CD4-positive, CD25-positive, alpha-beta regulatory T cell (primary cell): ENCODE data around the gene CEP43. TPM values are rescaled to one million over a fixed set of nuclear protein-coding genes. Genes with fewer than 3 reads are reported as not detected.

ENCODE experiments used
- ATAC-seq, 2 donors: fragments of 150-1000 bp; cut with Tn5 transposase; one replicate each; pipeline ENCODE4 v1.10.0; 2021; ENCODE audit warnings: low read depth in 2 of 2, moderate number of reproducible peaks in 2 of 2, moderate library complexity in 1 of 2
- DNase-seq, 3 donors: peaks; one replicate each; pipeline versions ENCODE4 v3.0.0 to v3.0.0-alpha.2; 2012 to 2022; ENCODE audit warnings: mixed read lengths in 1 of 3
- H3K27ac ChIP-seq: one replicate; pipeline ENCODE4 v1.7.0; 2013; ENCODE audit warnings: mild to moderate bottlenecking, low read length; ENCODE audit not compliant: insufficient read depth, poor library complexity, severe bottlenecking
- H3K27me3 ChIP-seq: one replicate; pipeline ENCODE4 v1.7.0; 2013; ENCODE audit warnings: low read length; ENCODE audit not compliant: control insufficient read depth, insufficient read depth
- H3K36me3 ChIP-seq: one replicate; pipeline ENCODE4 v1.7.0; 2013; ENCODE audit warnings: mild to moderate bottlenecking, low read length, moderate library complexity; ENCODE audit not compliant: control insufficient read depth, insufficient read depth
- H3K4me1 ChIP-seq: 2 replicates; pipeline ENCODE4 v1.7.0; 2013; ENCODE audit warnings: mild to moderate bottlenecking, low read length; ENCODE audit not compliant: insufficient read depth, control insufficient read depth, poor library complexity, severe bottlenecking
- H3K4me3 ChIP-seq: one replicate; pipeline ENCODE4 v1.7.0; 2013; ENCODE audit warnings: low read depth, mild to moderate bottlenecking, low read length, moderate library complexity
- H3K9me3 ChIP-seq, 2 experiments: 1 replicate in 1 of 2; 2 replicates in 1 of 2; pipeline ENCODE4 v1.7.0; 2013; ENCODE audit warnings: low read length in 2 of 2, mild to moderate bottlenecking in 1 of 2, moderate library complexity in 1 of 2; ENCODE audit not compliant: control insufficient read depth in 2 of 2
- H3K27ac Mint-ChIP-seq, 3 donors: one replicate each; pipeline ENCODE4 v1.8.0; 2020 to 2022; ENCODE audit warnings: mild to moderate bottlenecking in 3 of 3, mixed read lengths in 3 of 3, moderate library complexity in 2 of 3
- H3K27me3 Mint-ChIP-seq: one replicate; pipeline ENCODE4 v1.8.0; 2022; ENCODE audit warnings: mild to moderate bottlenecking, mixed read lengths
- H3K36me3 Mint-ChIP-seq: one replicate; pipeline ENCODE4 v1.8.0; 2020; ENCODE audit warnings: mixed read lengths
- H3K4me1 Mint-ChIP-seq, 4 donors: one replicate each; pipeline ENCODE4 v1.8.0; 2020 to 2022; ENCODE audit warnings: mixed read lengths in 4 of 4, mild to moderate bottlenecking in 1 of 4
- H3K4me3 Mint-ChIP-seq, 4 donors: one replicate each; pipeline ENCODE4 v1.8.0; 2020 to 2022; ENCODE audit warnings: mild to moderate bottlenecking in 4 of 4, mixed read lengths in 4 of 4, moderate library complexity in 3 of 4
- H3K9me3 Mint-ChIP-seq, 7 donors: one replicate each; pipeline ENCODE4 v1.8.0; 2020 to 2022; ENCODE audit warnings: mixed read lengths in 7 of 7, mild to moderate bottlenecking in 3 of 7, moderate library complexity in 2 of 7
- polyA plus RNA-seq, 4 donors: library from polyadenylated mRNA; unstranded; fragments of 300-500 nt; fragmentation: Illumina TruSeq; gene quantifications; one replicate each; pipeline ENCODE4 v1.2.3, GENCODE V29; 2021
- total RNA-seq: library from RNA; stranded (reverse); gene quantifications from one replicate; pipeline ENCODE4 v1.2.3, GENCODE V29; 2022

Gene CEP43
- total and polyA plus RNA-seq, 5 donors from 2014 or later = 5.6 to 32.5 (median 8.6) TPM

- Histone ChIP-seq H3K27ac (no peak overlapping the region), H3K27me3 (no peaks in the 10 kb centered on the region), H3K4me1 (peaks cover 46% of the 10 kb centered on the region), H3K4me3 (no peak overlapping the region), H3K36me3 (no peaks in the 10 kb centered on the region), H3K9me3 (no peaks in the 10 kb centered on the region)
- Mint-ChIP-seq H3K4me3 (peak overlapping the region in 3 of 4 donors; percentile 11 to 83 (median 12)), H3K27ac (peak overlapping the region; percentile 85 to 95 (median 92)), H3K36me3 (peaks cover 6% of the 10 kb centered on the region), H3K9me3 (peaks cover 0 to 1% (median 0%) of the 10 kb centered on the region in 7 donors), H3K27me3 (no peaks in the 10 kb centered on the region), H3K4me1 (peaks cover 12 to 72% (median 48%) of the 10 kb centered on the region in 4 donors)
- DNase-seq (peak in 1 of 3 donors; percentile 21), ATAC-seq (no peak)
Measured at GRCh38 chr6:167045828-167046580, 46.8 kb downstream of the CEP43 start.

DNA sequence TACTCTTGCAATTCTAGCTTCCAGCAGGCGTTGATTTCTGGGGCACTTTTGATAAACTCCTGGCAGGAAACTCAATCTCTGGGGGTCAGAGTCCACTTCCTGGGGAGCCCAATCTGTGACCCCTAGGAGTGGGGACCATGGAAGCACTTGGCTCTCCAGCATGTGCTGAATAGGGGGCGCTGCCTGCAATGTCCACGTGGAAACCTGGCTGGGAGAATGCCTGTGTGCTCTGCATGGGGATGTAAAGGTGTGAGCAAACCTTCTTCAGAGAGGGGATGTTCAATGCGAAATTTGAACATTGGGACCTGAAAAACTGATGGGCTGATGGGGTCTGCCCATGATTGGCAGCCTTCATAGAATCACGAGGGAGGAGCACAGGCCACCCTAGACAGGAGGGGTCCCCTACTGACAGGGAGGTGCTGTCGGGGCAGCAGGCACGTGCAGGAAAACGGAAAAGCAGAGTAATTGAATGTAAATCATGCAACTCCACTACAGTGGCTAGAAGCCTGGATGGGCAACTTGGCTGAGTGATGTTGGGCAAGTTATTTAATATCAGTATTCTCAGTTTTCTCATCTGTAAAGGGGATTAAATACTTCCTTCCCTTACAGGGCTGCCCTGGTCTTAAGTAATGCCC lies 47.8 kb downstream of the CEP43 start:
- peak overlapping the region; percentile 84 for H3K27ac ChIP-seq
- Mint-ChIP-seq H3K36me3 (peaks cover 6% of the 10 kb centered on the region), H3K27me3 (no peaks in the 10 kb centered on the region), H3K4me3 (peak overlapping the region; percentile 62 to 87 (median 70)), H3K9me3 (peaks cover 0 to 1% (median 0%) of the 10 kb centered on the region in 7 donors), H3K4me1 (peaks cover 6 to 62% (median 40%) of the 10 kb centered on the region in 4 donors), H3K27ac (peak overlapping the region; percentile 92 to 95 (median 93))
- H3K4me3 ChIP-seq = peak overlapping the region; percentile 85
- H3K4me1 ChIP-seq = peaks cover 37% of the 10 kb centered on the region
- no peaks in the 10 kb centered on the region for H3K36me3 ChIP-seq
- H3K9me3 ChIP-seq = no peaks in the 10 kb centered on the region
- no peaks in the 10 kb centered on the region for H3K27me3 ChIP-seq
- peak in 1 of 2 donors; percentile 26 for ATAC-seq
- no peak for DNase-seq

DNA sequence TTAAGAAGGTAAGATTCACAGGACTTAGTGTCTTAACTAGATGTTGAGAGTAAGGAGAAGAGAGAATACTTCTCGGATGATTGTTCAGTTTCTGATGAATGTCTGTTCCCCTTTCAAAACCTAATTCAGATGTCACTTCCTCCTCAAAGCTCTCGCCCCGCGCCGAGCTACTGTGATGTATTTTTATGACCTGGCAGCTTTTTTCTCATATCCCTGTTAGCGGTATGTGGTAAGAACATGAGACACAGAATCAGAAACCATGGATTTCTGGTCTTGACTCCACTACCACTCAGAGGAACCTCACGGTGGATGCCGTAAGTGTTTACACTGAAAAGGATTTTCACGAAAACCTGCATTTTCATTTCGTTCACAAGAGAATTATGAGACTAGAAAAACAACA lies 48.4 kb downstream of the CEP43 start:
- H3K4me1 Mint-ChIP-seq = peaks cover 6 to 56% (median 36%) of the 10 kb centered on the region in 4 donors
- ATAC-seq (peak; percentile 76 to 77), DNase-seq (peak; percentile 27 to 83 (median 49))
- Histone ChIP-seq H3K27me3 (no peaks in the 10 kb centered on the region), H3K4me3 (peak overlapping the region; percentile 85), H3K36me3 (no peaks in the 10 kb centered on the region), H3K9me3 (no peaks in the 10 kb centered on the region), H3K27ac (peak overlapping the region; percentile 84), H3K4me1 (peaks cover 32% of the 10 kb centered on the region)
- H3K36me3 Mint-ChIP-seq = peaks cover 6% of the 10 kb centered on the region
- H3K4me3 Mint-ChIP-seq = peak overlapping the region; percentile 62 to 87 (median 70)
- H3K27ac Mint-ChIP-seq = peak overlapping the region; percentile 92 to 95 (median 93)
- no peaks in the 10 kb centered on the region for H3K27me3 Mint-ChIP-seq
- H3K9me3 Mint-ChIP-seq = peaks cover 0 to 1% (median 0%) of the 10 kb centered on the region in 7 donors

Other genes starting within 250 kb of the CEP43 start
- 213 TPM for gene RNASET2, start 42.8 kb upstream of the CEP43 start, total RNA-seq
- 100 to 1,000 TPM; 361 to 410 (median 381) TPM for gene RNASET2, start 42.8 kb upstream of the CEP43 start, polyA plus RNA-seq
- 40.8 TPM for gene CCR6, start 123.7 kb downstream of the CEP43 start, total RNA-seq
- 10 to 100 TPM; 52.7 to 97.3 (median 79.0) TPM for gene CCR6, start 123.7 kb downstream of the CEP43 start, polyA plus RNA-seq
- gene GPR31, start 158.6 kb downstream of the CEP43 start, total RNA-seq = not detected
- gene GPR31, start 158.6 kb downstream of the CEP43 start, polyA plus RNA-seq = not detected